Astrocyte of the spinal cord (primary cell): ENCODE data around the gene LIM2.

Experiments used
- DNase-seq: peaks from one replicate; pipeline ENCODE4 v3.0.0; 2011; ENCODE audit warnings: low read depth, low spot score
- H3K4me3 ChIP-seq: 2 replicates; pipeline ENCODE4 v1.5.1; 2011; ENCODE audit warnings: low read depth, mild to moderate bottlenecking, low read length, moderate library complexity
- CTCF ChIP-seq: IDR thresholded peaks from 2 replicates; pipeline ENCODE4 v1.5.1; 2012; ENCODE audit warnings: low read depth, mild to moderate bottlenecking, low read length, inconsistent platforms
- in situ Hi-C: cut with HindIII; loops from 2 replicates; pipeline ENCODE4 v1.10.0; 2017; ENCODE audit warnings: low sequenced_read_pairs

LIM2 gene

GRCh38 chr19:51346742-51347141, 41.0 kb downstream of the LIM2 start:
- H3K4me3 ChIP-seq, result no peak overlapping the region
- no peak for TF ChIP-seq CTCF
- no peak for DNase-seq
- in situ Hi-C loops, result no loop called here

- no peak overlapping the region for H3K4me3 ChIP-seq
- DNase-seq, result no peak
- in situ Hi-C loops, result no loop called here
Measured at GRCh38 chr19:51345076-51345620, 42.6 kb downstream of the LIM2 start.

GRCh38 chr19:51342631-51343569, 44.9 kb downstream of the LIM2 start:
- no peak for DNase-seq
- TF ChIP-seq CTCF, result no peak
- H3K4me3 ChIP-seq, result no peak overlapping the region
- in situ Hi-C loops, result no loop called here

More at GRCh38 chr19:51345076-51345620, 42.6 kb downstream of the LIM2 start:
- TF ChIP-seq CTCF, result no peak

- in situ Hi-C loops, result no loop called here
- TF ChIP-seq CTCF, result no peak
- no peak within 1 kb of the TSS for H3K4me3 ChIP-seq
- DNase-seq, result no peak
Measured at GRCh38 chr19:51341976-51342580, 45.7 kb downstream of the LIM2 start, which contains the start of gene VSIG10L. TSS of gene VSIG10L (minus strand) at chr19:51342139. CDS start at chr19:51342124, 15 bp downstream.

GRCh38 chr19:51341066-51341465, 46.7 kb downstream of the LIM2 start:
- TF ChIP-seq CTCF, result no peak
- DNase-seq, result no peak
- no peak overlapping the region for H3K4me3 ChIP-seq
- in situ Hi-C loops, result no loop called here
